ENCODE measurements around the gene KNDC1.
"Not testable (repeated sequence)": the region's sequence is repeated elsewhere in the genome, so short reads cannot be mapped to it uniquely, and the experiment has no call there.

KNDC1 gene

DNA sequence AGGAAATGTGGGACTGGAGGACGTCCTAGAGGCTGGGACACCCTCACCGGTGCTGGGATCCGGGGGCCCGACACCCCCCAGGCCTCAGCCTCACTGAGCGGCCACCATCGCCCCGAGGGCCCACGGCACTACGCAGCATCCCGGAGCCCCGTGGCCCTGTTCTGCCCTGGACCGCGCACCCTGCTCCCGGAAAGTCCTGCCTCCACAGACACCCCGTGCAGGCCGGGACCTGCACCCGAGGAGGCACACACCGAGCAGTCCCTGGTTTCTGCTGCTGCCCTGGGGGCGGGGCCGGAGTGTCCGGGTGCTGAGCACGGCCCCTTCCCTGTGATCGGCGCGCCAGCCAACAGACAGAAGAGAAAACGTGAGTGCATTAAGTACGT lies 18.1 kb upstream of the KNDC1 start:
- no peak for DNase-seq

DNA sequence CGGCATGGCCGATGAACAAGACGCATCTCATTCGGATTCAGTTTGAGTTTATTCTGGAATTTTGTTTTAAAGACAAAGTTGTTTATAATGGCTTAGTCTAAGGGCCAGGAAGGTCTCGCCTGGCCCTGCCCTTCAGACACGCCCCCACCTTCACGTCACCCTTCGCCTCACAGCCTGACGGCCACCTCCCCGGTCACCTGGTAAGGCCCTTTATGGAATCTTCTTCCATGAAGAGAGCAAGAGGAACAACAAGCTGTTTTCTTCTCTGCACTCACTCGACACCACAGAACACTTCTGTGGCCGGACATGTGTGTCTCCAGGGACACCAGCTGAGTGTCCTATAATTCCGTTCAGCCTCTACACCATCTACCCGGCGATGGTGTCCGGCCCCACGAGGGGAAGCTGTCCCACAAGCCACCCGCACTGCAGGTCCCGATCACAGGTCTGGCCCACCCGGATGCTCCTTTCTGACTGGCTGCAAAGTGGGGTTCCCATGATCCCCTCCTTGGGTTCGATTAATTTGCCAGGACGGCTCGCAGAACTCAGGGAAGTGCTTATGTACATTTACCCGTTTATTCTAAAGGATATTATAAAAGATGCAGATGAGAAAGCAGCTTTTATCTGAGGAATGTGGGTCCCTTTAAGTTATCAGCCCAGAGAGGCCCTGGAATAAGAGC lies 17.4 kb upstream of the KNDC1 start:
- DNase-seq: no peak

DNA sequence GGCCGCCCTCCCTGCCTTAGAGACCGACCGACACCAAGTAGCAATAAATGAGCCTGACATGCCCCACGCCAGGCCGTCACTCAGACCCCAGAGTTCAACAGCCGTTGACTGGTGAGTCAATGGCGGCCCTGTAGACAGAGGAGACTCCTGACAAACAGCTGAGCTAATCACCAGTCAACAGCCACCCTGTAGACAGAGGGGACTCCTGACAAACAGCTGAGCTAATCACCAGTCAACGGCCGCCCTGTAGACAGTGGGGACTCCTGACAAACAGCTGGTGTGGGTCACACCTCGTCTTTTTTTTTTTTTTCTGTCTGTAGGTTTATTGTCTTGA lies 16.9 kb upstream of the KNDC1 start:
- no peak for DNase-seq

DNA sequence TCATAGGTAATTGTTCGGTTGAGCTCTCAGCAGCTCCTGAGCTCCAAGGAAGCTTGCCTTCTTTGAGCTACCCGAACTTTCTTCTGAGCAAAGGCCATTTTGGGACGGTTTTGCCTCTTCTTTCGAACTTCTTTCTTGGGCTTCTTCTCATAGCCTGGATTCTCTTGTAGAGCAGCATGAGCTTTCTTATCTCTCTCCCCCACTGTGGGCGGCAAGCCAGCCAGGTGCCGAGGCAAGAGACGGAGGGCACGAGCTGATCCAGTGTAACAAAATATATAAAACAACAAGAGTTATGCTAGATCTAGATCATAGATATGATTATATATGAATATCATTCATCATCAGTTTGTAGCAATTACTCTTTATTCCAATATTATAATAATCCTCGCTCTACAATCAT lies 16.5 kb upstream of the KNDC1 start:
- DNase-seq: no peak

DNA sequence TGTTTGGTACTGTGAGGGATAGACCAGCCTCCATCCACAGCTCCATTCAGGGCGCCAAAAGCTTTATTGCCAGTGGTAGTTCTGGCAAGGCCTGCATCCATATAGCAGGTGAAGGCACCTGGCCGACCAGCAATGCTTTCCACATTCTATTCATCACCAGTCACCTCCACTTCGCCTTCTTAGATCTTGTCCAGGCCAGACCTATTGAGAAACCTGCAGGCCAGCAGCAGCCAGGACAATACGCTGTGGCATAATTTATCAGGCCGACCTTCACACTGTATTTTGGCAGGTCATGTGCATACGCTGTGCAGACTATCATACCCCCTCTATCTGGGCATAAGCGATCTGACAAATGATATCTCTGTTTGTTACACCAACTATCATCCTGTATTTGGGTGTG lies 15.2 kb upstream of the KNDC1 start:
- no peak for DNase-seq

DNA sequence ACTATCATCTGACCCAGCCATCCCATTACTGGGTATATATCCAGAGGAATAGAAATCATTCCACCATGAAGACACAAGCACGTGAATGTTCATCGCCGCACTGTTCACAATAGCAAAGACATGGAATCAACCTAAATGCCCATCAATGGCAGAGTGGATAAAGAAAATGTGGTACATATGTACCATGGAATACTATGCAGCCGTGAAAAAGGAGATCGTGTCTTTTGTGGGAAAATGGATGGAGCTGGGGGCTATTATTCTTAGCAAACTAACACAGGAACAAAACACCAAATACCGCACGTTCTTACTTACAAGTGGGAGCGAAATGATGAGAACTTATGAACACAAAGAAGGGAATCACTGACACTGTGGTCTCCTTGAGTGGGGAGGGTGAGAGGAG lies 9.8 kb upstream of the KNDC1 start:
- no peak for DNase-seq

DNA sequence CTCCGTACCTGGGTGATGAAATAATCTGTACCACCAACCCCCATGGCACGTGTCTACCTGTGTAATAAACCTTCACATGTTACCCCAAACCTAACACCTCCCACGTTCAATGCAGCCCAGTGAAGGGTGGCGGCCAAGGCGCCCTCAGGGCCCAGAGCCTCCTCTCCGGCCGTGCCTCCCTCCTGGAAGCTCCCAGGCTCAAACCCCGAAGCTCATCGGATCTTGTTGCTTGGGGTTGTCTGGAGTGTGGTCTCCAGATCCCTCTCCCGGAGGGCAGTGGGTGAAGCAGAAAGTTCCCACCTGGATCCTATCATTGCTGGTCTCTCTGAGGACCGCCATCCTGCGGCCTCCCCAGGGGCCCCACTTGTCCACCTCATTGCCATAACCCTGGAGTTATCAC lies 9.4 kb upstream of the KNDC1 start:
- no peak for DNase-seq

DNA sequence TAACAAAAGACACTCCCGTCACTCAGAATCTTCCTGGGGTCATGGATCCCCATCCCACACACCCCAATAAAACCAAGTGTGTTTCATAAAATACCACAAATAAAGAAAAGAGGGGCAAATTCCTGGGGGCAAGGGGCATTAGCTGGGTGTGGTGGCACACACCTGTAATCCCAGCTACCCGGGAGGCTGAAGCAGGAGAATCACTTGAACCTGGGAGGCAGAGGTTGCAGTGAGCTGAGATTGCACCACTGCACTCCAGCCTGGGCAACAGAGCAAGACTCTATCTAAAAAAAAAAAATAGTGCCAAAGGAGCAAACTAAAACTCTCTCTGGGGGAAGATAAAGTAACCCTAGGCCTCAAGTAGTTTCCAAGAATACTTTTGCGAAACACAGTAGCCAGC lies 8.9 kb upstream of the KNDC1 start:
- DNase-seq: not testable (repeated sequence)

DNA sequence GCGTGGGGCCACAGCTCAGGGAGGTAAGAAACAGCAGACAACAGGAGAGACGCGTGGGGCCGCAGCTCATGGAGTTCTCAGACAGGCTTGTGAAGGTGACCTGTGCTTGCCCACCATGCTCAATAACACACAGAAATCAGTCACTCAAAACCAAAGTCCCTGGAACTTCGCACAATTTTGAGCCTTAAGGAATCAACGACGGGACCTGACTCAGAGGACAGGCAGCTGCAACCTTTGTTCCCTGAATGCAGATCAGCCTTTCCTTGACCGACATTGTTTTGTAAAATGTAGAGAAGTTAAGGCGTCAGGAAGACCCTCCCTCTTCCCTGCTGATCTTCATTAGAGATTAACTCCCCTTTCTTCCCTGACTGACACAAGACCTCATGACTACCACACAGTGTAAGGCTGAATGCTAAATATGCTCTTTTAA lies 8.5 kb upstream of the KNDC1 start:
- DNase-seq: no peak

DNA sequence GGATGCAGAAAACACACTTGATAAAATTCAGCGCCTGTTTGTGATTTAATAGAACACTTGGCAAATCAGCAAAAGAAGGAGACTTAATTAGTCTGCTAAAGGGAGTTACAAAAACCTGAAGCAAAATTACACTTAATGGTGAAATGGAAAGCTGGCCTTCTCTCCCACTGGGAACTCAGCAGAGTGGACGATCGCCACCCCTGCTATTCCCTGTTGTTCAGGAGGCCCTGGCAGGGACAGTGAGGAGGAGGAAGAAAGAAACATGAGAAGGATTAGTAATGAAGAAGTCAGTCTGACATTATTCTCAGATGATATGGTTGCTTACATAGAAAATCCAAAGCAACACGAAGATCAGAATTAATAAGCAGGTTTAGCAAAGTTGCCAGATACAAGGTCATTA lies 5.6 kb upstream of the KNDC1 start:
- DNase-seq: no peak

DNA sequence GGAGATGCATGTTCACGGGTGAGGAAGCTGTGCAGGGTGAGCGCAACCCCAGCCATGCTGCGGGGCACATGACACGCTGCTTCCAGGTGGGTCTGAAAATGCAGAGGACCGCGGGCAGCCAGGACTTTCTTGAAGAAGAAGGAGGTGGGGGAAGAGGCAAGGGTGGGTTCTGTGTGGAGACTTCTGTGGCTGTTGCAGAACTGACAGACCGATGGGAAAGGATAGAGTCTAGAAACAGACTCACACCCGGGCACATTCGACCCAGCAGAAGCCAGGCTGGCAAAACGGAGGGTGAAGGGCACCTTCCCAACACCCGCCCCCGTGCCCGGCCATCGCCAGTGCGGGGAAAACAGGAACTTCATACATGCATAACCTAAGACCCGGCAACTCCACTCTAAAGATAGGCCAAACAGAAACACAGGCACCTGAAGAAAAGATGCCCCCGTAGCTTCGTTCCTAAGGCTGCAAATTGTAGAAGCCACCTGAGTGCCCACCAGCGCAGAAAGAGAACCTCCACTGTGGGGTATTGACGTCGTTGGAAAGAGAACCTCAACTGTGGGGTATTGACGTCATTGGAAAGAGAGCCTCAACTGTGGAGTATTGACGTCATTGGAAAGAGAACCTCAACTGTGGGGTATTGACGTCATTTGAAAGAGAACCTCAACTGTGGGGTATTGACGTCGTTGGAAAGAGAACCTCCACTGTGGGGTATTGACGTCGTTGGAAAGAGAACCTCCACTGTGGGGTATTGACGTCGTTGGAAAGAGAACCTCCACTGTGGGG lies 4.8 kb upstream of the KNDC1 start:
- no peak for DNase-seq

DNA sequence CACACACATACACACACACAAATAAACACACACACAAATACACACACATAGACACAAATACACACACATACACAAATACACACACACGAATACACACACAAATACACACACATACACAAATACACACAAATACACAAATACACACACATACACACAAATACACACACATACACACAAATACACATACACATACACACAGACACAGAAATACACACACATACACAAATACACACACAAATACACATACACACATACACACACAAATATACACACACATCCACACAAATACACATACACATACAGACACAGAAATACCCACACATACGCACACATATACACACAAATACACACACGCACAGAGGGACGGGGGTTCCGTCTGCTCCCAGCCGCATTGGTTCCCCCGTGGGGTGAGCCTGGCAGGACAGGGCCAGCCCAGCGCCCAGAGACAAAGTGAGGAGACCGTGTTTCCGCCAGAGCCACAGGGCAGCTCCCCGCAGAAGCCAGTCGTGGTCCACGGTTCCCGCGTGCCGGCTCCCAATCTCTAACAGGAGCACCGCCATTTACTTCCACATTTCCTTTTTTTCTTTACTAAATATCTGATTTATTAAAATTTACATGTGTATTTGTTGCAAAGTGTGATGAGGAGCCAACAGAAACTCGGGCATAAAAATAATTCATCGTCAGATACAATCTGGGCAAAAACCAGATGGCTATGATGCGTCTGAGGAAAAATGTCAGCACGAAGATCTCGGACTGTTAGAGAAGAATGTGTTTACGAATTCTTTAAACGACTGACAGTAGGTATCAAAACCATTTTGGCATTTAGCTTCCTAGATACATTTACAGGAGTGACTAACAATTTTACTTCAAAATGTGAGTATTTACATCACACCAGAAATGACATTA lies 3.1 kb upstream of the KNDC1 start:
- no peak for DNase-seq

DNA sequence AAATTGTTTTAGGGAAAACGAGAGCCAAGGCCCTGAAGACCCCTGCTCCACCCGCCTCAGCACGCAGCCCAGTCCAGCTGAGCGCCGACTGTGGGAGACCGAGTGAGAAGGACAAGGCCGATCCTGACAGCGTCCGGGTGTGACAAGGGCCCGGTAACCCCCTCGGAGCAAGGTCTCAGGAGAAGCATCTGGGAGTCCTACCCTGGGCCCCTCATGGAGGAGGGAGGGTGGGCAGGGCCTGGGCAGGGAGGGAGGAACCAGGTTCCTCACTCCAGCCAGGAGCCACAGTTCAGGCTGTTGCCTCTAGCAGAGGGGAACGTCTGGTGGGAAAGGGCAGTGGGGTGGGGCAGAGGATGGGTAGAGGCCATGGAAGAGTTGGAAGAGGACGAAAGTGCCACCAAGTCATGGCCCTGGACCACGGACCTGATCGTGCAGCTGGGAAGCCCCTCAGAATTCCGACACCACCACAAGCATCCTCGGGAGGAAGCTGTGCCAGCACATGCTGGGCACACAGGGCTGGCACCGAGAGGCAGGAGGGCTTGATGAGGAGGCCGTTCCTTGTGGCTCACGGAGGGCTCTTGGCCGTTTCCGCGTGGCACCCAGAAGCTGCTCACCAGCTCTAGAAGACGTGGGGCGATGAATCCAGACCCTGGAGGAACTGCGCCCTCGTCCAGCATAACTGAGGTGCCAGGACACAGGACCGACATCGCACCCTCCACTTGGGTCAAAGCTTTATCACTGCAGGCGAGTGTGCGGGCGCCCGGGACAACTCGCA lies 2.2 kb upstream of the KNDC1 start:
- DNase-seq: no peak

DNA sequence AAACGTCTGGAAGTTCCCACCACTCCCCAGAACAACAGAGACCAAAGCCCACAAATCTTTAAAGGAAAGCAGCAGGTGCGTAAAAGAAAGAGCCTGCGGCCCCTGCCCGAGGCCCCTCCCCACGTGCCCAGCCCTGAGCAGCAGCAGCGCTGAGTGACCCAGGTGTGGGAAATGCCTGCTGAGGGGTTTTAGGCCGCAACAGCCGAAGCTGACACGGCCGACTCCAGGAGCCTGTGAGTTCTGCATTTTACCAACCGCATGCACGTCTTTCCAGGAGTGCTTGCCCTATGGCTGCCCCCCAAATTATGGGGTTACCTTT lies 1.6 kb upstream of the KNDC1 start:
- DNase-seq: no peak

DNA sequence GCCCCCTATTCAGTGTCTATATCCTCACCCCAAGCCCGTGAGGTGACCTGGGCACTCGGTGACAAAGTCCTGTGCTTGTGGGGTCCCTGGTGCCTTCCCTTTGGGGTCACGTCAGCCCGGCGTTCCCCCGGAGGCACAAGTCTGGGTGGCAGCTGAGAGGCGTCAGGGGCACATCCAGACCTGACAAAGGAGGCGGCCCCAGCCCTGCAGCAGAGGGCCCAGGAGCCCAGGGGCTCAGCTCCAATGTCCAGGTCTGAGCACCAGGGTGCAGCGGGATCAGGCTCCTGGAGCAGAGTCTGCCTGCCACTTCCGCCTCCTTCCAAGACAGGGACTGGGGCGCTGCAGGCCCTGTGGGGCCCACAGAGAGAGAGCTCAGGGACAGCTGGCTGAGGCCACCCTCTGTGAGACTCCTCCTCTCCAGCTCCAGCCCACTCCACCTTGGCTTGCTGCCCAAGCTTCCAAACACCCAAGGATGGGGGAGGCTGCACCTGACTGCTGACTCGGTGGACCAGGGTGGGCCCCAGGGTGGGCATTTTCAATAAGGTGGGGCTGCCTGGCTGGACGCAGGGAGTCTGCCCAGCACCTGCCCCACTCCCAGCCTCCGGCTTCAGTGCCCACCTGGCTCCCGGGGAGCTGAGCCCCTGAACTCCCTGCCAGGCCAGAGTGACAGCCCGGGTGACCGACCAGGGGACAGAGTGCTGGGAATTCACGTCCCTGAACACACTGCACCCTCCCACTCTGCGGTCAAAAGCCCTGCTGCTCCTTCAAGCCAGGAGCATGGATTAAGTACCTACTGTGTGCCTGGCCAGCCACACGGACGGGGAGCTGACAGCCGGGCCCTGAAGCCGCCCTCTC lies 1.0 kb upstream of the KNDC1 start:
- no peak for DNase-seq

DNA sequence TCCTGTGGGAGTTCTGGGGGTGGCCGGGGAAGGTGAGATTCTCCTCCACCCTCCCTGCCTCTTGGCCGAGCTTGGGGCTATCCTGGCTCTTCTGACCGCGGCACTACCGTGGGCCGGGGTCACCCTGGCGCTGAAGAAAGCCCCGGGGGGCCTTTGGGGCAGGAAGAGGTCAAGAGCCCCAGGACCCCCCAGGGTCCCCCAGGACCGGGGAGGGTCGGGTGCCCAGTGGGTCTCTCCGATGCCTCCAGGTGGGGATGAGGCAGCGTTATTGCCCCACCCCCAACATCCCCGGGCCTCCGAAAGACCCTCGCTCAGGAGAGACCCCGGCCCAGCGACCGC lies 439 bp upstream of the KNDC1 start:
- DNase-seq: no peak

DNA sequence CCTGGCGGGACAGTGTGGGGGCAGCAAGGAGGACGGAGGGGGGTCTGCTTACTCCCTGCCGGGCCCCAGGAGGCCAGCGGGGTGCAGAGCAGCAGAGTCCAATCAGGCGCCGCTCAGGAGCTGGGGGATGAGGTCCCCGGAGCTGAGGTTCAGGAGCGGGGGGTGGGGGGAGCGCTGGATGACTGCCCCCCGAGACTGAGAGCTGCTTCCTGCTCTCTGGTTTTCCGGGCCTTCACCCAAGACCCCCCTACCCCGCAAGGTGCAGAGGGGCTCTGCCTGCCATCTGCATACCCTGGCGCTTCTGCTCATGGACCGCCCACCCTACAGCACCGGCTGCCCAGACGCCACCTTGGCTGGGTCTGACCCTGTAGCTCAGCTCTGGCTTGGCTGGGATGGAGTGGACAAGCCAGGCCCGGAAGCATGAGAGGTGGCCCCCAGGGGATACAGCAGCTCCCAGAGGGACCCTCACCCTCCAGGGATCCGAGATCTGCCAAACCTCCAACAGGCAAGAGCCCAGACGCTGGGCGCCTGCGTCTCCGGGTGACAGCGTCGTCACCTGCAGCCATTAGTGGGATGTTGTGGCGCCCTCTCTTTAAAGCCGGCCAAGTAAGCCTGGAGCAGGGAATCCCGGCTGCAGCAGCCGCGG lies 930 bp downstream of the KNDC1 start:
- no peak for DNase-seq

DNA sequence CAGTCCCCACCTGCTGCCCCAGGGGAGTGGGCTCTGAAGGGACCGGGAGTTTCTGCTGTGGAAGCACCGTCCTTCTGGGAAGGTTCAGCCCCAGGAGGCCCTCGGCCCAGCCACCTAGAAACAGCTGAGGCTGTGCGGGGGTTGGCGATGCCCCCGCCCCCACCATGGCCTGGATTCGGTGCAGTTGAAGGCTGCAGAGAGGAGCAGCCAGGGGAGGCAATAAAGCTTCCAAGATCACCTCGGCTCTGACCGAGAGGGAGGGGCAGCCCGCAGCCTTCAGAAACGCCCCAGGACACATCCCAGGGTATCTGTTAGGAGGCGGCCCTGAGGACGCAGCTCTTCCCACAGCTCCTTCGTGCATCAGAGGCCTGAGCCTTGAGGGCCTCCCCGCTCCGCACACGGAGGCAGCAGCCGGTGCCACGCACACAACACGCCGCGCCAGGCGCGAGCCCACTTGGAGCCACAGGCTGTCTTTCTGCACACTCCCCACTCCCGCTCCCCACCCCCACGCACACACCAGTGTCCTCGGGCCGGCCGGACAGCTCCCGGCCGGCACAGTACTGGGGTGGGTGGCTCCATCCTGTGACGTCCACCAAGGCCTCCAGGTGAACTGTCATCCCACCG lies 1.6 kb downstream of the KNDC1 start:
- DNase-seq: no peak

DNA sequence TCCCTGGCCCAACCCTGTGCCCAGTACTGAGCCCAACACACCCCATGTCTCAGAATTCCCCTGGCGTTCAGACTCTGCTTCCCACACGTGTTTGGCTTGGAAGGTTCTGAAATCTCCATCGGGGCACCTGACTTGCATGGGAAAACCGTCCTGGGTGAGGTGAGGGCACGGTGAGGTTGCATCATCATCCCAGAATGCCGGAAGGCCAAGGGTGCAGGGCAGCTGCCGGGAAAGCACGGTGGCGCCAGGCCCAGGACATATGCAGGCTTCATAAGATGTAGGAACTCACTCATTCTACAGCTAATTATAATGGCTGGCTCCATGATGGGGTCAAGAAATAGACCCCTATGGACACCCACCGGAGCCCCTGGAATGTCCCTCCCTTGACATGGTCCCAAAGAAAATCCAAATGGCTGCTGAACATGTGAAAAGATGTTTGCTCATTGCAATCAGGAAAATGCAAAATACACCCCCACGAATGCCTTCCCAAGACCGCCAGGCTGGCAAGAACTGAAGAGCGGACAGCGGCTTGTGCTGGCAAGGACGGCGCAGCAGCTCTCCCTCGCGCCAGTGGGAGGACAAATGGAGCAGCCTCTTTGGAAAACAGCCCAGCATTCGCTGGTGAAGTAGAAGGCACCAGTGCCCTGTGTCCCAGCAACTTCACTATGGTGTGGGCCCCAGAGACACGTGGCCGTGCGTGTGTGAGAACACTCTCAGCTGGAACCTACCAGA lies 2.3 kb downstream of the KNDC1 start:
- no peak for DNase-seq

Data from NCI-H2029 (cell line).